Measurements from ENCODE around the gene NANOGP8.
"Not testable (repeated sequence)": the region's sequence is repeated elsewhere in the genome, so short reads cannot be mapped to it uniquely, and the experiment has no call there.

Gene NANOGP8

DNA sequence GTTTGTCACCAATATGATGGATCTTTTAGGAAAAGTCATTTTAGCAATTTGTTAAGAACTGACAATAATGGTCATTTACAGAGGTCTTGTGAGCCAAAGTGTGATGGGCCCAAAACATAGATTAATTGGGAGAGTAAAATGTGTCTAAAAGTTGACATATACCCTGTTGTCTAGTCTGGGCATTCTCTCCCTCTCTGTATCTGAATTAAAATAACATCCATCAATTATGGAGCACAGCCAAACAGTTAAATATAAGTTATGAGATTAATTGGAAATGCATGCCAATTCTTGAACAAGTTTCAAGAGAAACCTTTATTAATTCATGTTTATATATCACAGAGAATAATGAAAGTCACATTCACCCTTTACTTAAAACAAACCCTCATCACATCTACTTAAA lies 13.6 kb upstream of the NANOGP8 start:
- DNase-seq (ENCODE audit: insufficient read length, low spot score) (no peak), FAIRE-seq (no peak)

DNA sequence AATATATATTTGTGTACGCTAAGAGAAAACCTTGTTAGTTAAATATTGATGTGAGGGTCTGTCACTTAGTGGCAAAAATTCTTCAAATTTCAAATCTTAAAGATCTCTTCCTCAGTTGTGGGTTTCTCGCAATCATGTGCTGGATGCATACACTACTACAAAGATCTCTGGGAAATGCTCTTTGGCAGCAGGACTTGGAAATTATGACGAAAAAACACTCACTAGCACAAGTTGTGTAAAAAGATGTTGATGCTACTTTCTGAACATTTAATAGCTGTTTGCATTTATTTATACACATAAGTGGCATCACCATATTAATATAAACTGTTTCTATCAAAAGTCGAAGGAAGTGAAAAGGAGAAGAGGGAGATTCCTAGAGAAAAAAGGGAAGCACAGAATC lies 10.8 kb upstream of the NANOGP8 start:
- FAIRE-seq (no peak), DNase-seq (ENCODE audit: insufficient read length, low spot score) (no peak)

DNA sequence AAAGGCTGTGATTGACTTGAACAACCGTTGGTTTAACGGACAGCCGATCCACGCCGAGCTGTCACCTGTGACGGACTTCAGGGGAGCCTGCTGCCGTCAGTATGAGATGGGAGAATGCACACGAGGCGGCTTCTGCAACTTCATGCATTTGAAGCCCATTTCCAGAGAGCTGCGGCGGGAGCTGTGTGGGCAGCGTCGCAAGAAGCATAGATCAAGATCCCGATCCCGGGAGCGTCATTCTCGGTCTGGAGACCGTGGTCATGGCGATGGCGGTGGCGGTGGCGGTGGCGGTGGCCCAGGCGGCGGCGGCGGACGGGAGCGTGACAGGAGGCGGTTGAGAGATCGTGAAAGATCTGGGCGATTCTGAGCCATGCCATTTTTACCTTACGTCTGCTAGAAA lies 7.8 kb upstream of the NANOGP8 start:
- FAIRE-seq (no peak), DNase-seq (ENCODE audit: insufficient read length, low spot score) (no peak)

DNA sequence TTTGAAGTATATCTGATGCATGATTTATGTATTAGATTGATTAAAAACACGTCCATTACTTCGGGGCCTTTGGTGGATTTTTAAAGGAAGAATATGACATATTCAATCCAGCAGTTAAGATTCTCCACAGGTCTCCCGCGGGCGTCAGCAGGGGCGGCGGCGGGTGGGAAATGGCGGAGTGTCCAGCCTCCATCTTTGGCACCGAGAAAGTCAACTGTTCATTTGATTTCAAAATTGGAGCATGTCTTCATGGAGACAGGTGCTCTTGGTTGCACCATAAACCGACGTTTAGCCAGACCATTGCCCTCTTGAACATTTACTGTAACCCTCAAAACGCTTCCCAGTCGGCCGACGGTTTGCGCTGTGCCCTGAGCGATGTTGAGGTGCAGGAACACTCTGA lies 7.2 kb upstream of the NANOGP8 start:
- FAIRE-seq, result no peak

DNA sequence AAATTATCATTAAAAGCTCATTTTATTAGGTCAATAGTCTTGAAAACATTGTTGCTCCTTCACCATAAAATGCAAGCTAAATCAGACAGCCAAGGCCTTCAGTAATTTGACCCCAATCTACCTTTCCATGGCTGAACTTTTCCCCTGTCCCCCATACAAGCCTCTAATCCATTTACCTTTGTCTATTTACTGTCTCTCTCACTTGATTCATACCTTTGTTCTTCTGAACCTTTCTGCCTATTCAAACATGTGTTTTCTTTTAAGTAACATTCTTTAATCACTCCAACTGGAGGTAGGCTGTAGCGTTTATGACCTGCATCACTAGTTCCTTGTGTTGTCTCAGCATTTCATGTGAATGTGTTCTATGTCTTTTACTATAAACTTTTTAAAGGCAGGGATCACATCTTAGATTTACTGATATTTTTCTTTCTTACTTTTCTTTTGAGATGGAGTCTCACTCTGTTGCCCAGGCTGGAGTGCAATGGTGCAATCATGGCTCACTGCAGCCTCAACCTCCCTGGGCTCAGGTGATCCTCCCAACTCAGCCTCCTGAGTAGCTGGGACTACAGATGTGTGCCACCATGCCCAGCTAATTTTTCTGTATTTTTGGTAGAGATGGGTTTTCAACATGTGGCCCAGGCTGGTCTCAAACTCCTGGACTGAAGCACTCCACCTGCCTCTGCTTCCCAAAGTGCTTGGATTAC lies 5.2 kb upstream of the NANOGP8 start:
- FAIRE-seq (no peak), DNase-seq (ENCODE audit: insufficient read length, low spot score) (no peak)

More for the DNA sequence above, 7.2 kb upstream of the NANOGP8 start:
- no peak for DNase-seq (ENCODE audit: insufficient read length, low spot score)

DNA sequence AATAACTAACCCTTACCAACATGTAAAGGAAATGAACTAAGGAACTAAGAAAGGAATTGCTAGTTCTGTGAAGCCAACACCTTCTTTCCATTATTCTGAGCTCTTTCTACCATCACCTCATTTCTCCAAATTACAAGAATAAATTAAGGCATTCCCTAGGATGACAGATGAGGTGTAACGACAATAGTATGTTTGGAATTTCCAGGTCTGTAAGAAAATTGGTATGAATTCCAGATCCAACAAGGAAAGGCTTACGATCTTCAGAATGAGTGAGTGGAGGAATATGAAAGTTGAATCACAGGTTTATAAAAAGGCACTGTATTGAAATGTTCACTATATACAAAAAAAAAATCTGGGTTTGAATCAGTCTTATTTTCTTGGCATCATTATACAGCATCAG lies 4.5 kb upstream of the NANOGP8 start:
- DNase-seq (ENCODE audit: insufficient read length, low spot score) (no peak), FAIRE-seq (no peak)

DNA sequence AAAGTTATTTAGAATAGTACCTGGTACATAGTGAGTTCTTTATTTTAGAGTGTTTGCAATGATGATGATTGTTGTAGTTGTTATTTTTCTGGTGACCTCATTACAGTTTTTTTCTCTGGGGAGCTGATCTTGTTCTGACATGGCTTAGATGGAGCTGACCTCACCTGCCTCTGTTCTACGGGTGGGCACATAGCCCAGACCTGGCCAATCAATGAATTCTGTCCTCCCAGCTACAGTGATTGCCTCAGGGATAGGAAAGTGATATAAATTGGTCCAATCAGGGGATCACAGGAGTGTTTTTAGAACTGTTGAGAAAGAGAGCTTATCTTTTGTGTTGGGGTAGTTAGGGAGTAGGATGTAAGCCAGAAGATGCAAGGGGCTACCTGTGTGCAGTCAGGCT lies 3.2 kb upstream of the NANOGP8 start:
- FAIRE-seq, result no peak
- no peak for DNase-seq (ENCODE audit: insufficient read length, low spot score)

DNA sequence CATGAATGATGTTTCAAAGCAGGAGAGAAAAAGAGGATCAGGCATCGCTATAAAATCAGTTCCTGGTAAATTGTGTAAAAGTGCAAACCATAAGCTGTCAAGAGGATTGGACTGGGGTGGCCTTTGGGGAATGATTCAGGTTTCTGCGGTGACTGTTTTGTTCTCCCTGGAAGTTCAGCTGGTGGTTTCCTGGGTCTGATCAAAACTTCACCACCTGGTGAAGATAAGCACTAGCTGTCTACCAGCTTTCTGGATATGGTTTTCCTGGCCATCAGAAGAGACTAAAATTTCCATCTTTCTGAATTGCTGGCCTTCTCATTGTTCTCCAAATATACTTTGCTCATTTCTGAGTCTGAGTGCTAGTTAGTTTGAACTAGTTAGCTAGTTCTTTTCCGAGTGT lies 2.7 kb upstream of the NANOGP8 start:
- FAIRE-seq (no peak), DNase-seq (ENCODE audit: insufficient read length, low spot score) (no peak)

DNA sequence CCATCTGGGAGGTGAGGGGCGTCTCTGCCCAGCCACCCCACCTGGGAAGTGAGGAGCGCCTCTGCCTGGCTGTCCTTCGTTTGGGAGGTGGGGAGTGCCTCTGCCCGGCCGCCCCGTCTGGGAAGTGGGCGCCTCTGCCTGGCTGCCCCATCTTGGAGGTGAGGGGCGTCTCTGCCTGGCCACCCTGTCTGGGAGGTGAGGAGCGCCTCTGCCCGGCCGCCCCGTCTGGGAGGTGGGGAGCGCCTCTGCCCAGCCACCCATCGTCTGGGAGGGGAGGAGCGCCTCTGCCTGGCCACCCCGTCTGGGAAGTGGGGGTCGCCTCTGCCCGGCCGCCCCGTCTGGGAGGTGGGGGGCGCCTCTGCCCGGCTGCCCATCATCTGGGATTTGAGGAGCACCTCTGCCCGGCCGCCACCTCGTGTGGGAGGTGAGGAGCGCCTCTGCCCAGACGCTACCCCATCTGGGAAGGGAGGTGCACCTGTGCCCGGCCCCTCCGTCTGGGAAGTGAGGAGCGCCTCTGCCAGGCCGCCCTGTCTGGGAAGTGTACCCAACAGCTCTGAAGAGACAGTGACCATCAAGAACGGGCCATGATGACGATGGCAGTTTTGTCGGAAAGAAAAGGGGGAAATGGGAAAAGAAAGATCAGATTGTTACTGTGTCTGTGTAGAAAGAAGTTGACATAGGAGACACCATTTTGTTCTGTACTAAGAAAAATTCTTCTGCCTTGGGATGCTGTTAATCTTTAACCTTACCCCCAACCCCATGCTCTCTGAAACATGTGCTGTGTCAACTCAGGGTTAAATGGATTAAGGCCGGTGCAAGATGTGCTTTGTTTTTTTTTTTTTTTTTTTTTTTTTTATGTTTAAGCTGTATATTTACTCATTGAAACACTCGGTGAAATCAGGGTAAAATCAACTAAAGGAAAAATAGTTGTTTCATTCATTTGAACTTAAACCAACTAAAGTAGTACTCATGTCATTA lies 2.4 kb downstream of the NANOGP8 start:
- FAIRE-seq, result peak; percentile 64

DNA sequence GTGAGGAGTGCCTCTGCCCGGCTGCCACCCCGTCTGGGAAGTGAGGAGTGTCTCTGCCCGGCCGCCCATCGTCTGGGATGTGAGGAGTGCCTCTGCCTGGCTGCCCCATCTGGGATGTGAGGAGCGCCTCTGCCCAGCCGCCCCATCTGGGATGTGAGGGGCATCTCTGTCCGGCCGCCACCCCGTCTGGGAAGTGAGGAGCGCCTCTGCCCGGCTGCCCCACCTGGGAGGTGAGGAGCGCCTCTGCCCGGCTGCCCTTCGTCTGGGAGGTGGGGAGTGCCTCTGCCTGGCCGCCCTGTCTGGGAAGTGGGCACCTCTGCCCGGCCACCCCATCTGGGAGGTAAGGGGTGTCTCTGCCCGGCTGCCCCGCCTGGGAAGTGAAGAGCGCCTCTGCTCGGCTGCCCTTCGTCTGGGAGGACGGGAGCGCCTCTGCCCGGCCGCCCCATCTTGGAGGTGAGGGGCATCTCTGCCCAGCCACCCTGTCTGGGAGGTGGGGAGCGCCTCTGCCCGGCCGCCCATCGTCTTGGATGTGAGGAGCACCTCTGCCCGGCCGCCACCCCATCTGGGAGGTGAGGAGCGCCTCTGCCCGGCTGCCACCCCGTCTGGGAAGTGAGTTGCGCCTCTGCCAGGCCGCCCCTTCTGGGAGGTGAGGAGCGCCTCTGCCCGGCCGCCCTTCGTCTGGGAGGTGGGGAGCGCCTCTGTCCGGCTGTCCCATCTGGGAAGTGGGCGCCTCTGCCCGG lies 3.3 kb downstream of the NANOGP8 start:
- not testable (repeated sequence) for DNase-seq (ENCODE audit: insufficient read length, low spot score); FAIRE-seq

More for the DNA sequence above, 2.4 kb downstream of the NANOGP8 start:
- not testable (repeated sequence) for DNase-seq (ENCODE audit: insufficient read length, low spot score)

DNA sequence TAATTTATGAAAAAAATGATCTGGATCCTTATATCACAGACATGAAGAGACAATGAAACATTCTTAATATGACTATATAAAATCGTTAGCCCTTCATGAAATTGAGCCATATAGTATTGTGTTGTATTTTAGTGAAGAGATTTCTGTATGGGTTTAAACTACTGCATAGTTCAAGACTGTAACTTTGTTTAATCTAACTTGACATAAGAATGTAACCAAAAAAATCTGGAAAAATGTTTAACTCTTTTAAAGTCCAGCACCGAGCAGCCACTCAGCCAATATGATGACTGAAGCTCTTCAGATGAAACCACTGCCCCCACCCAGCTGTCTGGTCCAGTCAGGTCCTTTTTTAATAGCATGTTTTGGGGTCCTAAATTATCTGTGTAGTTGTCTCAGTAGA lies 4.9 kb downstream of the NANOGP8 start:
- FAIRE-seq (no peak), DNase-seq (ENCODE audit: insufficient read length, low spot score) (no peak)

DNA sequence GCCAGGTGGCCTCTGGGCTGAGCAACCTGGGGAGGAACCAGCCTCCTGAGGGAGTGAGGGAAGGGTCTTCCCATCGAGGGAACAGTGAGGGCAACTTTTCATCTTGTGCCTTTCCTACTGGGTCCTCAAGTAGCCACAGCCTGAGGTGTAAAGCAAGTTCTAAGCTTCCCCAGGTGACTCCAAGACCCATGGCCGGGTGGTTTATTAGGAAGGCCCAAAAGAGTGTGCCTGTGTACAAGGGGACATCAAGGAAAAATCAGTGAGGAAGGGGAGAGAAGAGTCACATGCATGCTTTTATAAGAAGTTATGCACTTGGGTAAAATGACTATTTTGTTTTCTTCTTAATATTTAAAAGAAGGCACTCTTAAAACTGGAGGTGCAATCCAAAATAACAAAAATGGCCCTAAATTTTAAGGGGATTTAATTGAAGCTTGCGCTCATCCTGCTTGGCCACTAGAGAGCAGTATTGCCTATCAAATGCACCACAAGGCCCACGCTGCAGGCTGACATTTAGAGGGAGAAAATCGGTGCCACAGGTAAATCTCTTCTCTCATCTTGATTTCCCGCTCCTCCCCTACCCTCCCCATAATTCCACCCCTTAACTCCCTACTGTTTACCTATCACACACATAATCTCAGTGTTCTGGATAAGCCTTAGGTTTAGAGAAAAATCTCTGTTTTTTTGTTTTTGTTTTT lies 6.7 kb downstream of the NANOGP8 start:
- FAIRE-seq (peak; percentile 93), DNase-seq (ENCODE audit: insufficient read length, low spot score) (peak; percentile 72)

DNA sequence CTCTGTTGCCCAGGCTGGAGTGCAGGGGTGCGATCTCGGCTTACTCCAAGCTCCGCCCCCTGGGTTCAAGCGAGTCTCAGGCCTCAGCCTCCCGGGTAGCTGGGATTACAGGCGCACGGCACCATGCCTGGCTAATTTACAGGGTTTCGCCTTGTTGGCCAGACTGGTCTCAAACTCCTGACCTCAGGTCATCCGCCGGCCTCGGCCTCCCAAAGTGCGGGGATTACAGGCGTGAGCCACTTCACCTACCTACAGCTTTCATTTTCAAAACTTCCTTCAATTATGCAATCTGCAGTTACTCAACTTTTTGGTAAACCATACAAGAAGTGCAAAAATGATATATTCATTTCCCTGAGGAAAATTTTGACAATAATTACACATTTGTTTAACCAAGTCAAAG lies 14.0 kb downstream of the NANOGP8 start:
- DNase-seq (ENCODE audit: insufficient read length, low spot score), result no peak
- no peak for FAIRE-seq

DNA sequence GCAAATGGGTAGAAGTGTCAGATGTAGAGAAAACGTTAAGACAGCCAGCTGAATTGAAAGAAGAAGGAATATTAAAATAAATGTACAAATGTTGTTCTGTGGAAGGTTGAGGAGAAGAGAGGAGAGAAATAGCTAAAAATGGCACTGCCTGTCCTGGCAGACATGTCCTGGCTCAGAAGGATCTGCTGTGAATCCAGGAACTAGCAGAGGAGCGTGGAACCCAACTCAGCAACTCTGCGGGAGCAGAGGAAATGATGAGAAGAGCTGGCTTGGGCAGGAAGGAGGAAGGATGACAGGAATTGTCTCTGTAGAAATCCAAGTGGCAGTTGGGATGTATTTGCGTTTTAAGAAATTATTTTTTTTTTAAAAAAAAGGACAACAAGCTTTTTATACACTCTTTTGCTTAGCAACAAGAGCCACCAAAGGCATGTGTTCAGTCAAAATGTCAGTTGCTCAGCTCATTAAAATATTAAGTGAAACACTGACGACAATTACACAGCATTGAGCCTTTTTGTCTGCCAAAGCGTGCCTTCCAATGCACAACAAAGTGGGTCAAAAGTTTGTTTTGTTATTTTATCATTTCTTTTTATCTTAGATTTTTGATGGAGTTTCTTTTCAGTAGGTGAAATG lies 16.1 kb downstream of the NANOGP8 start:
- DNase-seq (ENCODE audit: insufficient read length, low spot score) (no peak), FAIRE-seq (no peak)

DNA sequence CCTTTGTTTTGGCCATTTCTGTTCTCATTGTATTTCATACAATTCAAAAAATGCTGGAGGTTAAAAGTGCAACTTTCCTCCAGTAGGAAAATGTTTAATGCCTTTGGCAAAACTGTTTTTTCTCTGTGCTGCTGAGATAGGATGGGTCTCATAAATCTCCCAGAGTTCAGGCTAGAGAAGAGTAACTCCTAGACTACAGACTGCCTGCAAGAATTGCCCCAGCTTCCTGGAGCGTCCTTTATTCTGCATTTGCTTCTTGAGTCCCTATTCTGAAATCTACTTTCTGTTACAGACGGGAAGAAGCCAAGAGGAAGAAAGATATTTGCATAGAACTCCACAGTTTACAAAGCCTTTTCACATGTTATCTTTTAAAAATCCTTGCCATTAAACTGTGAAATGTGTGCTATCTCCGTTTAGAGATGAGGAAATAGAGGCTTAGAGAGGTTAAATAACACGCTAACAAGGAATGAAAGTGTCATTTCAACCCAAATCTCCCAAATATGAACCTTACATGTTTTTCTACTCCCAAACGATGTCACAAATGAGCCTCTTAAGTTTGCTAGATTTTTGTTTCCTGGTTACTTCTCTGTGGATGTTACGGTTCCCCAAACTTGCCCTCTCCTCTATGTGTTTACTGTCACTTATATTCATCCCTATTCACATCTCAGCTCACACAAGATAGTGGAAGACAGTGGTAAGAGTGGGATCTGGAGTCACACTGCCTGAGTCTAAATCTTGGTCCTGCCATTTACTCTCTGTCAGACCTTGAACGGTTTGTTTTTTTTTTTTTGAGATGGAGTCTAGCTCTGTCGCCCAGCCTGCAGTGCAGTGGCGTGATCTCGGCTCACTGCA lies 17.4 kb downstream of the NANOGP8 start:
- peak; percentile 28 for FAIRE-seq

DNA sequence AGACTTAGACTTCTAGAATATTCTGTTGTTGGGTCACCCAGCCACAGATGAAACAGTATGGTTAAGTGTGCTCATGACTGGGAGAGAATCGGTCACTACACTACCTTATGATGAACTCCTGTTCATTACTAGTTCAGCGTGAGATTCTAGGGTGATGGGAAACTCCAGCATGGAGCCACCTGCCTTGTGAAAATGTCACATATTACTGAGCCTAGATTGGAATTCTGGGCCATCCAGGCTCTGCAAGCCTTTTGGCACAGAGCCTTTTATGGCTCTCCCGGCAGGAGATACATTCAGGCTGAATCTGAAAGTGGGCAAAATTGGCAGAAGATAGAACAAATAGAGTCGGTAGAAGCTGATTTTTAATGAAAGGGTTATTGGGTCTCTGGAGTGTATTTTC lies 19.0 kb downstream of the NANOGP8 start:
- DNase-seq (ENCODE audit: insufficient read length, low spot score) (no peak), FAIRE-seq (no peak)

More for the DNA sequence above, 17.4 kb downstream of the NANOGP8 start:
- DNase-seq (ENCODE audit: insufficient read length, low spot score), result no peak

DNA sequence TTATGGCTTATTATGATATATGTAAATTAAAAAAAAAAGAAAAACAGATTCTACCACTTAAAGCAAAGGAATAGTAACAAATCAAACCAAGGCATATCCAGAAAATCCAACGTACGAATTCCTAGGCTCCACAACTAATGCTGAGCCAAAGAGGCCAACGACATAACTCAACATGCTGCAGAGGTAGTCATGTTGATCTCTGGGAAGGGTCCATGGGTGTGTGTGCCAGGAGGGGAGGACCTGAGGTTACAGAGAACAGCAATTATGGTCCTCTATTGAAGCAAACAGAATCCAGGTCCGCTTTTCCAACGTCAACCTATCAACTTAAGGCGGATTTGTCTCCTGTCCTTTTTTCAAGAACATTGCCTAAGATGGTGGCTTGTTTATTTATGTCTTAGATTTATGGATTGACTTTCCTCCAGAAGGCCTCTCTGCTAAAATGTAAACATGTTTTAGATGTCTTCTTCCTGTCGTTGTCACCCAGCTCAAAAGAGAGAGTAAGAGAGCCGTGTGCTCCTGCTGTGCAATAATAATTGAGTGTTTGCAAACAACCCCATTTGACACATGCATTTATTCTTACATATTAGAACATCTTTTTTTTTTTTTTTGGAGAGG lies 20.4 kb downstream of the NANOGP8 start:
- no peak for FAIRE-seq
- no peak for DNase-seq (ENCODE audit: insufficient read length, low spot score)

DNA sequence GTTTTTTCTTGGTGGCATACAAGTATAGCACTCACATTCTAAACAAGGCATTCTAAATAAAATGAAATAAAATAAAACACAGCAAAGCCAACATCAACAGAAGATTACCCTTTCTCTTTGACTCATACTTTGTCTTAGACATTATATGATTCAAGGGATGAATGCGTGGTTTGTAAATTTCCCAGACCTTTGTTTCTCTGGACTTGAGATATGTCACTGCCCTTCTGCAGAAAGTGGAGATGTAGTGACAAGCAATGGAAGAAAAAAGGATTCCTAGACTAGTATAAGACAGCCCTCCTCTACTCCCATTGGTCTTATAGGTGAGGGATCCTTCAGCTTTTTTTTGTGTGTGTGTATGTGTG lies 22.4 kb downstream of the NANOGP8 start:
- DNase-seq (ENCODE audit: insufficient read length, low spot score) (no peak), FAIRE-seq (no peak)

Data from GM19239 (cell line).